ENCODE data around the gene ZNF205.
A peak's percentile ranks its signal among the peaks of the same experiment; 100 is the strongest.

Gene ZNF205

GRCh38 chr16:3084969-3085670, 27.3 kb upstream of the ZNF205 start:
- DNase-seq (ENCODE audit: low read depth) = no peak

GRCh38 chr16:3085868-3086595, 26.4 kb upstream of the ZNF205 start:
- no peak for DNase-seq (ENCODE audit: low read depth)

- no peak for DNase-seq (ENCODE audit: low read depth)
Measured at GRCh38 chr16:3086596-3087242, 25.7 kb upstream of the ZNF205 start.

DNA sequence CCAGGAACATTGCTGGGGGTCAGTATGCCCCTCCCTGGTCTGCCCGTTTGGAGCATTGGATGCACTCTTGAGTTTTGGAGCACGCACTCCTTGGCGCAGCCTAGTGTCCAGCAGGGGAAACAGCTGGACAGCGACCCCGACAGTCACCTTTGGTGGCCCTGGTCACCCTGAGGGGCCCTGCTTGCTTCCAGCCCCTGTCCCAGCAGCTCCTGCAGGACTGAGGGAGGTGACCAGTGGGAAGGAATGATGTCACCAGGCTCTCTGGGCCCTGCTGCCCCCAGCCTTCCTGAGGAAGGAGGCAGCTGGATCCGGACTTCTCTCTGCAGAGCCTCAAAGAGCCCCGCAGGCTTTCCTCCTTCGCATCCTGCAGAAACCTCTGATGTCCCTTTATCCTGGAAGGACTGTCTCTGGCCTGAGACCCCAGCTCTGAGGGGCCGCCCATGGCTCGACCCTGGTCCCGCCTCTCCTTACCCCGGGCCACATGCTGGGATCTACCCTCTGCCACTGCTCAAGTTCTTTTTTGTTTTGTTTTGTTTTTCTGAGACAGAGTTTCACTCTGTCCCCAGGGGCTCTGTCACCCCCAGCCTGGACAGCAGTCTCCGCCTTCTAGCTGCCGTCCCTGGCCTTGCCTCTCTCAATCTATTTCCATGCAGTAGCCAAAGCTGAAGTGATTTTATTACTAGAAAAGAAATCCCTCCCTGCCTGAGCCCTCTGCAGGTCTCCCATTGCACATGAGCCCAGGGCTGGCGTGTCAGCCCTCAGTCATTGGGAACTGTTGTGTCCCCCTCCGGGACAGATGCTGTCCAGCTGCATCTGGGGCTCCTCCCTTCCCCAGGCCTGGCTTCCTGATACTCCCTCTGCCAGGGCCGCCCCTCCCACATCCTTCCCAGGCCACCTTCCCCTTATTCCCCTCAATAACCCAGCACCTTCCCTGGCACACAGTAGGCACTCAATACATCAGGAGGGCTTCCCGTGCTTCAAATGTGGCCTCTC, 24.8 kb upstream of the ZNF205 start:
- DNase-seq (ENCODE audit: low read depth) = no peak

- DNase-seq (ENCODE audit: low read depth) = no peak
Measured at GRCh38 chr16:3088450-3088849, 23.9 kb upstream of the ZNF205 start.

DNA sequence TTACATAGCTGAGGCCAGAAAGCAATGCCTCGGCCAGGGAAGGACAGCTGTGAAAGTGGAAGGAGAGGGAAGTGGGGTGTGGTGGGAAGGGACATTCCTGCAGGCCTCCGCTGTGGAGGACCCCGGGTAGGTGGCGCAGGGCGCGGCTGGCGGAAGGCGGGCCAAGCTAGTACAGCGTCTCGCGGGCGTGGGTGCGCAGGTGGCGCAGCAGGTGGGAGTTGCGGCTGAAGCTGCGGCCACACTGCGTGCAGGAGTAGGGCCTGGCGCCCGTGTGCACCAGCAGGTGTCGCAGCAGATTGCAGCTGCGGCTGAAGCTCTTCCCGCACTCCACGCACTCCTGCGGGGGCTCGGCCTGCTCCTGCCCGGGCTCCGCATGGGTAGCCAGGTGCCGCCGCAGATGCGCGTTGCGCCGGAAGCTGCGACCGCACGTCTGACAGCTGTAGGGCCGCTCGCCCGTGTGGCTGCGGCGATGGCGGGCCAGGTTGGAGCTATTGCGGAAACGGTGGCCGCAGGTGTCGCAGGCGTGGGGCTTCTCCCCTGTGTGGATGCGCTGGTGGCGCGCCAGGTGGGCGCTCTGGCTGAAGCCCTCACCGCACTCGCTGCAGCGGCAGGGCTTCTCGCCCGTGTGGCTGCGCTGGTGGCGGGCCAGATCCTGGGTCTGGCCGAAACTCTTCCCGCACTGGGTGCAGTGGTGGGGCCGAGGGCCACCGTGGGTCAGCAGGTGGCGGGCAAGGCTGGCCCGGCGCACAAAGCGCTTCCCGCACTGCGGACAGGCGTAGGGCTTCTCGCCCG, 23.3 kb upstream of the ZNF205 start:
- no peak for DNase-seq (ENCODE audit: low read depth)

GRCh38 chr16:3089717-3090592, 22.4 kb upstream of the ZNF205 start:
- DNase-seq (ENCODE audit: low read depth) = no peak

GRCh38 chr16:3091551-3091950, 20.8 kb upstream of the ZNF205 start:
- no peak for DNase-seq (ENCODE audit: low read depth)

- DNase-seq (ENCODE audit: low read depth) = no peak
Measured at GRCh38 chr16:3092501-3092941, 19.9 kb upstream of the ZNF205 start.

DNA sequence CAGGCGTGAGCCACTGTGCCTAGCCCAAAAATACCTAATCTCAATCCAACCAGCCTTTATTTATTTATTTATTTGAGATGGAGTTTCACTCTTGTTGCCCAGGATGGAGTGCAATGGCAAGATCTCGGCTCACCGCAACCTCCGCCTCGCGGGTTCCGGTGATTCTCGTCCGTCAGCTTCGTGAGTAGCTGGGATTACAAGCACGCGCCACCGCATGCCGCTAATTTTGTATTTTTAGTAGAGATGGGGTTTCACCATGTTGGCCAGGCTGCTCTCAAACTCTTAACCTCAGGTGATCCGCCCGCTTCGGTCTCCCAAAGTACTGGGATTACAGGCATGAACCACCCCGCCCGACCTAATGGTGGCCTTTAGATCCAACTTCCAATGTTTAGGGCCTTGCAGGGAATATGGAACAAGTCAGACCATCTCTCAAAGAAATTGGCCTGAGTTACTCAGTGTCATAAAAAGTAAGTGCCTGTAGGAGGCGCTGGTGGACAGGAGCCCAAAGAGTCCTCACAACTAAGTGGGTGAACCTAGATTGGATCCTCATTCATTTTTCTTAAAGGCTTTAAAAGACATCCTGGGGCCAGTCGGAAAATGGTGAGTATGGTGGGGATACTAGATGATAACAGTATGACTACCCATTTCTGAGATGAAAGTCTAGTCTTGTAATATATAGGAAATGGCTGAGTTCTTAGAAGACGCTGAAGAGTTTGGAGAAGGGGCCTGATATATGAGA, 17.9 kb upstream of the ZNF205 start:
- no peak for DNase-seq (ENCODE audit: low read depth)

DNA sequence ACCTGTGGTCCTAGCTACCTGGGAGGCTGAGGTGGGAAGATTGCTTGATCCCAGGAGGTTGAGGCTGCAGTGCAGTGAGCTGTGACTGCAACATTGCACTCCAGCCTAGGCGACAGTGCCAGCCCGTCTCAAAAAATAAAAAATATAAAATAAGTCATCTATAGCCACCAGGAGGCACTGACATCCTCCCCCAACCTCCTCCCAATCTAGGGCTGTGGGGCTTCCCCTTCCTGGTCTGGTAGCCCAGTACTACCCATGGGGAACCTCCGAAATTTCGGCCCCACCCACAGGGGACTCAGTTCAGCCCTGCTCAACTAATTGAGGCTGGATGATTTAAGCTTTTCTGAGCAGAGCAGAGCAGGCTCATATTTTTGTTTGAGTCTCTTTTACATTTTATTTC, 16.5 kb upstream of the ZNF205 start:
- no peak for DNase-seq (ENCODE audit: low read depth)

- no peak for DNase-seq (ENCODE audit: low read depth)
Measured at GRCh38 chr16:3096362-3096761, 16.0 kb upstream of the ZNF205 start.

GRCh38 chr16:3097266-3097665, 15.1 kb upstream of the ZNF205 start:
- DNase-seq (ENCODE audit: low read depth) = no peak

GRCh38 chr16:3098459-3099394, 13.7 kb upstream of the ZNF205 start, which contains the start of gene ZSCAN10:
Gene ZSCAN10, minus strand, starts transcription at chr16:3099294. Its CDS starts 6,357 bp downstream, at chr16:3092937.
- DNase-seq (ENCODE audit: low read depth) = no peak

DNA sequence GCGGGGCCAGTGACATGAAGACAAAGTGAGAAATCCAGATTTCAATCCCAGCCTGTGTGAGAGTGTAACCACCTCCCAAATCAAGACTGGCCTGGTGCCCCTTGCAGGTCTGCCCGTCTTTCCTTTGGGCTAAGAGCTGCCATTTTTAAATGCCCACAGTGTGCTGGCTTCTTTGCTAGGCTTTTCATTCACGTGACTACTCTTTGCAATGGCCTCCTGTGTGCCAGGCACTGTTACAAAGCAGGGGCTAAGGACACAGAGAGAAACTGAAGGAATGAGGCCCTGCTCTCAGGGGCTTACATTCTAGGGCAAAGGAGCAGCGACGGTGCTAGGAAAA, 13.0 kb upstream of the ZNF205 start:
- no peak for DNase-seq (ENCODE audit: low read depth)

- peak; percentile 75 for DNase-seq (ENCODE audit: low read depth)
Measured at GRCh38 chr16:3099732-3100499, 12.5 kb upstream of the ZNF205 start.
